ENCODE data around the gene SLAIN1.

SLAIN1 gene

GRCh38 chr13:77714119-77714755 is 16.8 kb downstream of the SLAIN1 start:
- H3K4me3 ChIP-seq (ENCODE audit: low read length) = no peak overlapping the region
- TF ChIP-seq CTCF (conservative IDR thresholded peaks at IDR 0.05; ENCODE audit: low read depth, low read length) = no peak
- DNase-seq (ENCODE audit: low read depth) = no peak

GRCh38 chr13:77715233-77715891 is 17.9 kb downstream of the SLAIN1 start:
- DNase-seq (ENCODE audit: low read depth) = no peak
- H3K4me3 ChIP-seq (ENCODE audit: low read length) = no peak overlapping the region
- TF ChIP-seq CTCF (conservative IDR thresholded peaks at IDR 0.05; ENCODE audit: low read depth, low read length) = no peak

GRCh38 chr13:77716692-77717091 is 19.2 kb downstream of the SLAIN1 start:
- TF ChIP-seq CTCF (conservative IDR thresholded peaks at IDR 0.05; ENCODE audit: low read depth, low read length) = no peak
- H3K4me3 ChIP-seq (ENCODE audit: low read length) = no peak overlapping the region
- no peak for DNase-seq (ENCODE audit: low read depth)

- no peak for TF ChIP-seq CTCF (conservative IDR thresholded peaks at IDR 0.05; ENCODE audit: low read depth, low read length)
- no peak overlapping the region for H3K4me3 ChIP-seq (ENCODE audit: low read length)
- no peak for DNase-seq (ENCODE audit: low read depth)
These were observed 20.0 kb downstream of the SLAIN1 start for GRCh38 chr13:77717508-77717907.

- no peak overlapping the region for H3K4me3 ChIP-seq (ENCODE audit: low read length)
- no peak for TF ChIP-seq CTCF (conservative IDR thresholded peaks at IDR 0.05; ENCODE audit: low read depth, low read length)
- no peak for DNase-seq (ENCODE audit: low read depth)
These were observed 21.6 kb downstream of the SLAIN1 start for GRCh38 chr13:77719128-77719527.

GRCh38 chr13:77720988-77721387 is 23.5 kb downstream of the SLAIN1 start:
- no peak for DNase-seq (ENCODE audit: low read depth)
- H3K4me3 ChIP-seq (ENCODE audit: low read length) = no peak overlapping the region
- no peak for TF ChIP-seq CTCF (conservative IDR thresholded peaks at IDR 0.05; ENCODE audit: low read depth, low read length)

- TF ChIP-seq CTCF (conservative IDR thresholded peaks at IDR 0.05; ENCODE audit: low read depth, low read length) = no peak
- DNase-seq (ENCODE audit: low read depth) = no peak
- H3K4me3 ChIP-seq (ENCODE audit: low read length) = no peak overlapping the region
These were observed 26.6 kb downstream of the SLAIN1 start for GRCh38 chr13:77724092-77724491.
